ENCODE results near the gene FSCN2.

Gene FSCN2

DNA sequence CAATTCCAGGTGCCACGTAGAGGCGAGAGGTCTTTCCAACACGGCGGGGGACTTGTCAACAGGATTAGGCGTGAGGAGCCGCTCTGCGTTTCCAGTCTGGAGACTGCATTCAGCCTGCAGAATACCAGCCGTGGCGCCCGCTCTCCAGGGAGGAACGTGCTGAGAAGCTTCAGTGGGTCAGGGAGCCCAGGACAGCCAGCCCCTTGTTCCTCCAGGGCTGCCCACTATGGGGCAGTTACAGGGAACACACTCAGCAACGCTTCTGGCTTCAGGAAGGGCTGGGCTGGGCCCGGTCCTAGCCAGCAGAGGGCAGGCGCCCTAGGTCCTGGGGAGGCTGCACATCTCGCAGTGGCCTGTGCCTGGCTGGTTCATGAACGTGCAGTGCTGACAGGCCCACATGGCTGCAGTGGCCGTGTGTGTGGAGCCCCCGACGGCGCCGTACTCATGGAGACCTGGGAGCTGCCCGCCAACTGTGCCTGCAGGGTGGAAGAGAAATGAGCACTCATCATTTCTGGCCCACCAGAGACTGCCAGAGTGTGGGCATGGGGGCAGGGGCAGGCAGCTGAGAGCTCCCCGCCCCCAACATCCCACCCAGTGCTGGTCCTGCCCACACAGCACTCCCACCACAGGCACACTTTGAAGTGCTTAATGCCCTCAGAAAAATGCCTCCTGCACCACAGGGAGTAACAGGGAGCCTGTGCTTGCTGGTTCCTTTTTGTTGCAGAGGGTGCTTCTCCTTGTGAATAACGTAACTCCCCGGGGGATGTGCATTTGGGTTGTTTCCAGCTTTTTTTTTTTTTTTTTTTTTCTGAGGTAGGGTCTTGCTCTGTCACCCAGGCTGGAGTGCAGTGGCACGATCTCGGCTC is 31.0 kb downstream of the FSCN2 start:
- Histone ChIP-seq H3K9ac (ENCODE audit: low read depth, low read length) (no peak overlapping the region), H3K4me1 (ENCODE audit: insufficient read depth, low read length) (no peaks in the 10 kb centered on the region), H3K27ac (ENCODE audit: low read length) (no peak overlapping the region), H3K27me3 (ENCODE audit: insufficient read depth, low read length) (no peaks in the 10 kb centered on the region), H3K9me3 (ENCODE audit: insufficient read depth, low read depth, low read length) (no peaks in the 10 kb centered on the region), H3K36me3 (ENCODE audit: insufficient read depth, low read depth, low read length) (peaks cover 61% of the 10 kb centered on the region), H3K4me3 (ENCODE audit: low read length) (no peak overlapping the region)

- no peaks in the 10 kb centered on the region for H3K4me1 ChIP-seq (ENCODE audit: insufficient read depth, low read length)
- H3K27me3 ChIP-seq (ENCODE audit: insufficient read depth, low read length), result no peaks in the 10 kb centered on the region
- peaks cover 79% of the 10 kb centered on the region for H3K36me3 ChIP-seq (ENCODE audit: insufficient read depth, low read depth, low read length)
- no peak overlapping the region for H3K4me3 ChIP-seq (ENCODE audit: low read length)
- H3K9ac ChIP-seq (ENCODE audit: low read depth, low read length), result no peak overlapping the region
- H3K27ac ChIP-seq (ENCODE audit: low read length), result no peak overlapping the region
- no peaks in the 10 kb centered on the region for H3K9me3 ChIP-seq (ENCODE audit: insufficient read depth, low read depth, low read length)
These were observed 33.3 kb downstream of the FSCN2 start for GRCh38 chr17:81561494-81561885.

DNA sequence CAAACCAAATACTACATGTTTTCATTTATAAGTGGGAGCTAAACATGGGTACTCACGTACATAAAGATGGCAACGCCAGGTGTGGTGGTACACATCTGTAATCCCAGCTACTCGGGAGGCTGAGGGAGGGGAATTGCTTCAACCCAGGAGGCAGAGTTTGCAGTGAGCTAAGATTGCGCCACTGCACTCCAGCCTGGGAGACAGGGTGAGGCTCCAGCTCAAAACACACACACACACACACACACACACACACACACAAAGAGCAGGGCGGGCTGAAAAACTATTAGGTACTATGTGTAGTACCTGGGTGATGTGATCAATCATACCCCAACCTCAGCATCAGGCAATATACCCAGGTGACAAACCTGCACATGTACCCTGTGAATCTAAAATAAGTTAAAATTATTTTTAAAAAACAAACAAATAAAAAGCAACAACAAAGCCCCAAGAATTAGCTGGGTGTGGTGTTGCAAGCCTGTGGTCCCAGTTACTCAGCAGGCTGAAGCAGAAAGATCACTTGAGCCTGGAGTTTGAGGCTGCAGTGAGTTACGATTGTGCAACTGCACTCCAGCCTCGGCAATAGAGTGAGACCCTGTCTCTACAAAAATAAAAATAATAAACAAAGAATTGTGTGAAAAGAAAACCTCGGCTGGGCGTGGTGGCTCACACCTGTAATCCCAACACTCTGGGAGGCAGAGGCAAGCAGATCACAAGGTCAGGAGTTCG is 35.8 kb downstream of the FSCN2 start:
- Histone ChIP-seq H3K9me3 (ENCODE audit: insufficient read depth, low read depth, low read length) (no peaks in the 10 kb centered on the region), H3K9ac (ENCODE audit: low read depth, low read length) (no peak overlapping the region), H3K4me3 (ENCODE audit: low read length) (no peak overlapping the region), H3K27ac (ENCODE audit: low read length) (no peak overlapping the region), H3K36me3 (ENCODE audit: insufficient read depth, low read depth, low read length) (peaks cover 89% of the 10 kb centered on the region), H3K4me1 (ENCODE audit: insufficient read depth, low read length) (no peaks in the 10 kb centered on the region), H3K27me3 (ENCODE audit: insufficient read depth, low read length) (no peaks in the 10 kb centered on the region)

DNA sequence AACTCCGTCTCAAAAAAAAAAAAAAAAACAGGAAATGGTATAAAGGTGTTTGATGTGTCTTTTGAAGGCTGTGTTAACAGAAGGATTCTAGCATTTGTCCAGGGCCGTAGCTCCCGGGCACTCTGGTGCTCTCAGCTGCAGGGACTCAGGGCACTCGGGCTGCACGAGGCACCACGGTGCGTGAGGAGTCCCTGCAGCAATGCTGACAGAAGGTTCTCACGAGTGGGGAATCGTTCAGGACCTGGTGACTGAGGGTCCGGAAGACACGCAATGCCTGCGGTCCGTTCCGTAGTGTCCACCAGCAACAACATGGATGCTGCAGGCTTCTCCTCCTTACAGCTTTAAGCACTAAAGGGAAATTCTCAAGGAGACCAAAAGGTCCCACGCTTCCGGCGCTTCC is 36.6 kb downstream of the FSCN2 start:
- Histone ChIP-seq H3K9ac (ENCODE audit: low read depth, low read length) (no peak overlapping the region), H3K36me3 (ENCODE audit: insufficient read depth, low read depth, low read length) (peaks cover 93% of the 10 kb centered on the region), H3K4me3 (ENCODE audit: low read length) (no peak overlapping the region), H3K9me3 (ENCODE audit: insufficient read depth, low read depth, low read length) (no peaks in the 10 kb centered on the region), H3K27me3 (ENCODE audit: insufficient read depth, low read length) (no peaks in the 10 kb centered on the region), H3K27ac (ENCODE audit: low read length) (no peak overlapping the region), H3K4me1 (ENCODE audit: insufficient read depth, low read length) (no peaks in the 10 kb centered on the region)

DNA sequence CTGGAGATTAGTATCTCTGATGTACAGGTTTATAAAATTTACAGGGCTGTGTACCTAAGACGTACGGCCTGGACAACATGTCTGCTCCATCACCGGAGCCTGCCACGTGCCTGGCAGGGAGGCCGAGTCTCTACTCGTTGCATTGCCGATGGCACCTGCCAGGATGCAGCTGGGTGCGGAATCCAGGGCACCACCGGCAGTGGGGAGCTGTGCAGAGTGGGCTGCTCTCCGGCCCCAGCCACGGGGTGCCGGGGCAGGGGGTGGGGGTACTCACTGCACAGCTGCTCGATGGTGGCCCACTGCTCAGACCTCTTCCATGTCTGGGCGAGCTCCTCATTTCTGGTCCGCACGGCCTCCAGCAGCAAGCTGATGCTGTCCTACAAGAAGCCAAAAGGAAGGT is 37.1 kb downstream of the FSCN2 start:
- peaks cover 93% of the 10 kb centered on the region for H3K36me3 ChIP-seq (ENCODE audit: insufficient read depth, low read depth, low read length)
- no peak overlapping the region for H3K9ac ChIP-seq (ENCODE audit: low read depth, low read length)
- H3K4me1 ChIP-seq (ENCODE audit: insufficient read depth, low read length), result no peaks in the 10 kb centered on the region
- no peak overlapping the region for H3K27ac ChIP-seq (ENCODE audit: low read length)
- no peaks in the 10 kb centered on the region for H3K27me3 ChIP-seq (ENCODE audit: insufficient read depth, low read length)
- H3K4me3 ChIP-seq (ENCODE audit: low read length), result no peak overlapping the region
- H3K9me3 ChIP-seq (ENCODE audit: insufficient read depth, low read depth, low read length), result no peaks in the 10 kb centered on the region

DNA sequence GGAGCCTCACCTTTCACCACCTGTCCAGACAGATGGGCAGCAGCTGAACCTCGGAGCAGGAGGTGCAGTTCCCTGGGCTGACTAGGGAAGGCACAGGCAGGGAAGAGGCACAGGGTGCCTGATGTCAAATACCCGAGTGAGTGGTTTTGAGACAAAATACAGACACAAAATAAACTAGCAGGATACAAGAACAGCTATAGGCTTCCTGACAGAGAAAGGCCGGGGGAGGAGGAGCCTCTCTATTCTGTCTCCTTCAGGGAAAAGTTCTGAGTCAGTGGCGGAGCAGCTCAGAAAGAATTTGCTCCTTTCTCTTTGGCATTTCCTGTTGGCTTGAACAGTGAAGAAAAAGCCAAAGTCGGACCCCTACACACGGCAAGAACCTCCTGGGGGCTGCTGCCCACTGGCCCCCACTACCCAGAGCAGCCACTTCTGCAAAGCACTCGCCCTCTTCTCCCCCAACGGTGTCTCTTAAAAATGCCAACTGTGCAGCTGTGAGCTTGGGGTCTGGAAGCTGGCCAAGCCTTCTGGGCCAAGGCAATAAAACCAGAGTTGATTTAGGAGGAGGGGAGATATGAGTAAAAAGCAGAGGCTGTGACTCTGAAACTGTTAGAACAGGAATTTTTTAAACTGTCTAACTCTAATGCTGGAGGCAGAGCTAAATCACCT is 38.4 kb downstream of the FSCN2 start:
- Histone ChIP-seq H3K27me3 (ENCODE audit: insufficient read depth, low read length) (no peaks in the 10 kb centered on the region), H3K9ac (ENCODE audit: low read depth, low read length) (no peak overlapping the region), H3K4me1 (ENCODE audit: insufficient read depth, low read length) (no peaks in the 10 kb centered on the region), H3K4me3 (ENCODE audit: low read length) (no peak overlapping the region), H3K27ac (ENCODE audit: low read length) (no peak overlapping the region), H3K36me3 (ENCODE audit: insufficient read depth, low read depth, low read length) (peaks cover 93% of the 10 kb centered on the region), H3K9me3 (ENCODE audit: insufficient read depth, low read depth, low read length) (no peaks in the 10 kb centered on the region)

- Histone ChIP-seq H3K4me1 (ENCODE audit: insufficient read depth, low read length) (no peaks in the 10 kb centered on the region), H3K4me3 (ENCODE audit: low read length) (no peak overlapping the region), H3K9ac (ENCODE audit: low read depth, low read length) (no peak overlapping the region), H3K27me3 (ENCODE audit: insufficient read depth, low read length) (no peaks in the 10 kb centered on the region), H3K27ac (ENCODE audit: low read length) (no peak overlapping the region), H3K9me3 (ENCODE audit: insufficient read depth, low read depth, low read length) (no peaks in the 10 kb centered on the region), H3K36me3 (ENCODE audit: insufficient read depth, low read depth, low read length) (peaks cover 92% of the 10 kb centered on the region)
These were observed 39.0 kb downstream of the FSCN2 start for GRCh38 chr17:81567191-81567590.

- H3K4me3 ChIP-seq (ENCODE audit: low read length), result no peak overlapping the region
- H3K36me3 ChIP-seq (ENCODE audit: insufficient read depth, low read depth, low read length), result peaks cover 91% of the 10 kb centered on the region
- H3K9ac ChIP-seq (ENCODE audit: low read depth, low read length), result no peak overlapping the region
- H3K27ac ChIP-seq (ENCODE audit: low read length), result no peak overlapping the region
- H3K4me1 ChIP-seq (ENCODE audit: insufficient read depth, low read length), result no peaks in the 10 kb centered on the region
- H3K9me3 ChIP-seq (ENCODE audit: insufficient read depth, low read depth, low read length), result no peaks in the 10 kb centered on the region
- H3K27me3 ChIP-seq (ENCODE audit: insufficient read depth, low read length), result no peaks in the 10 kb centered on the region
These were observed 40.2 kb downstream of the FSCN2 start for GRCh38 chr17:81568416-81568815.

- Histone ChIP-seq H3K27ac (ENCODE audit: low read length) (no peak overlapping the region), H3K27me3 (ENCODE audit: insufficient read depth, low read length) (no peaks in the 10 kb centered on the region), H3K4me1 (ENCODE audit: insufficient read depth, low read length) (no peaks in the 10 kb centered on the region), H3K9ac (ENCODE audit: low read depth, low read length) (no peak overlapping the region), H3K36me3 (ENCODE audit: insufficient read depth, low read depth, low read length) (peaks cover 88% of the 10 kb centered on the region), H3K4me3 (ENCODE audit: low read length) (no peak overlapping the region), H3K9me3 (ENCODE audit: insufficient read depth, low read depth, low read length) (no peaks in the 10 kb centered on the region)
These were observed 41.9 kb downstream of the FSCN2 start for GRCh38 chr17:81569986-81570514.

DNA sequence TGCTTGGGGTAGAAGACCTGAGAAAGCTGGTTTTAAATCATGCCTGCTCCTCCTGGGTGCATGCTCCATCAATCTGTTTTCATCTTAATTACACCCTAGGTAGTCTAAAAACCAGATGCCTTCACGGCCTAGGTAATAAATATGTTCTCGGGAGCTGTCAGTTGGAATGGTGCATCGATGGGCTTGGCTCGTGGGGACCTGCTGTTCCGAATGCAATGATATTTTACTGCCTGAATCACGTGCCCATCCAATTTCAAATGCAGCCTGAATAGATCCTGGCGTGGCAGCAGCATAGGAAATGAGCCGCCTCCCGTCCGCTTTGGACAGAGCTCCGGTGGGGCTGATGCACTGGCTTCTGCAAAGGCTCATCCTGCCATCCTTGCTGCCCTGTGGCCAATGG is 42.8 kb downstream of the FSCN2 start:
- no peak overlapping the region for H3K9ac ChIP-seq (ENCODE audit: low read depth, low read length)
- H3K4me3 ChIP-seq (ENCODE audit: low read length), result no peak overlapping the region
- peaks cover 86% of the 10 kb centered on the region for H3K36me3 ChIP-seq (ENCODE audit: insufficient read depth, low read depth, low read length)
- no peak overlapping the region for H3K27ac ChIP-seq (ENCODE audit: low read length)
- H3K9me3 ChIP-seq (ENCODE audit: insufficient read depth, low read depth, low read length), result no peaks in the 10 kb centered on the region
- H3K4me1 ChIP-seq (ENCODE audit: insufficient read depth, low read length), result no peaks in the 10 kb centered on the region
- H3K27me3 ChIP-seq (ENCODE audit: insufficient read depth, low read length), result no peaks in the 10 kb centered on the region

- Histone ChIP-seq H3K9me3 (ENCODE audit: insufficient read depth, low read depth, low read length) (no peaks in the 10 kb centered on the region), H3K36me3 (ENCODE audit: insufficient read depth, low read depth, low read length) (peaks cover 84% of the 10 kb centered on the region), H3K4me1 (ENCODE audit: insufficient read depth, low read length) (no peaks in the 10 kb centered on the region), H3K27ac (ENCODE audit: low read length) (no peak overlapping the region), H3K27me3 (ENCODE audit: insufficient read depth, low read length) (no peaks in the 10 kb centered on the region), H3K4me3 (ENCODE audit: low read length) (no peak overlapping the region), H3K9ac (ENCODE audit: low read depth, low read length) (no peak overlapping the region)
These were observed 44.5 kb downstream of the FSCN2 start for GRCh38 chr17:81572563-81573168.

Measured in iPS-20b (cell line).